ENCODE measurements around the gene SREBF2. TPM values are rescaled to one million over a fixed set of nuclear protein-coding genes. Genes with fewer than 3 reads are reported as not detected.

SREBF2 gene
- total and polyA plus RNA-seq, 9 of the 15 experiments (the other 6 are each of a cell fraction or from before 2014, with no cell fraction given), result 1.1 to 84.2 (median 26.9) TPM

DNA sequence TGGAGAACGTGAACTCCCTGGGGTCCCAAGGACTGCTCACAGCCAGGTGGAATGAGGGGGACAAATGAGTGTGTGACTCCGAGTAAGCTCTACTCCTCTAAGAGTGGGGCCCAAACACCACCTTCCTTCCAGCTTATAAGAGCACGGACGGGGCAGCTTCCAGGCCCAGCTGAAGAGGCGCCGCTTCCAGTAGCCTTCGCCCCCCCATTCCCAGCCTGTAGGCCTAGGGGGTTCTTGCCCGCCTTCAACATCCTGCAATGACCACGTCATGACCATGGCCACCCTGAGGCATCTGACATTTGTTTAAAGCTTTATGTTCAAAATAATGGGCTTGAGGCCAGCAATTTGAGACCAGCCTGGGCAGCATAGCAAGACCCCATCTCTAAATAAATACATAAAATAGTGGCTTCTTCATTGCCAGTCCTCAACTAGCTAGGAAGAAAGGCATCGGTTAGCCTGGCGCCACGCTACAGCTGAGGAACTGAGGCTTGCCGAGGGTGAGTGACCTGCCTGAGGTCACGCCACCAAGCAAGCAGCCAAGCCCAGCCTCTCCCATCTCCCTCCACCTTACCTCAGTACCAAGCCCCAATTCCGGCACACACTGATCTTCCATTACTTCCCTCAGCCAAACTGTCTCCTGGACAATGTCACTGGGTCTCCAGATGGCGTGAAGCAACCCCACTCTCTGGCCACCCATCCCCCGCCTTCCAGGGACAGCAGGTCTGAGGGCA lies 101.5 kb downstream of the SREBF2 start:
- 0 out of 3 replicates have a peak, but pooled peaks cover 3% of the 10 kb centered on the region for H3K79me2 ChIP-seq (ENCODE audit: control insufficient read depth, insufficient read depth, low read length)
- no peak overlapping the region for H3K27ac ChIP-seq (ENCODE audit: extremely low read depth, low read depth, low read length)
- no peaks in the 10 kb centered on the region for H3K9me3 ChIP-seq (replicated peaks; ENCODE audit: control insufficient read depth, insufficient read depth, low read depth, low read length)
- peaks cover 2 to 48% of the 10 kb centered on the region in 2 experiments; a peak in 4 of 5 replicates for H3K4me1 ChIP-seq (replicated peaks in 1 of 2; ENCODE audit: control insufficient read depth in 2 of 2, insufficient read depth in 2 of 2, low read length in 2 of 2)
- no TSS peak for BruUV-seq (replicated peaks)
- TF ChIP-seq VEZF1 (CRISPR knock-in tag; IDR thresholded peaks at IDR 0.05), result no peak
- peak; percentile 90 for TF ChIP-seq ZNF121 (CRISPR knock-in tag; conservative IDR thresholded peaks at IDR 0.05)
- no peak for FAIRE-seq
- no peak for DNase-seq (ENCODE audit: extremely low read depth in 1 of 4, low spot score in 3 of 4)
- no peak overlapping the region for H2AFZ ChIP-seq (ENCODE audit: low read depth, low read length)
- in situ Hi-C loops (cut with MboI), result no loop called here
- no peak for ATAC-seq
- peaks cover 29% of the 10 kb centered on the region; the same call in 2 of the 3 replicates for H3K36me3 ChIP-seq (ENCODE audit: control insufficient read depth, insufficient read depth, low read length)
- ChIA-PET CTCF (ENCODE audit: low intra/inter-chr PET ratio) (no interaction called here), POLR2A (interaction anchor here (0.6 to 1.5 kb wide), 3 partner anchors 9 to 318 kb away, joined by 3 to 5 read pairs (median 3); no protein-coding TSS in a partner anchor)
- WGBS (ENCODE audit: insufficient coverage, low coverage, missing lambda C conversion rate), result 86% methylated on average over 7 of the region's 17 CpGs
- H3K9ac ChIP-seq (ENCODE audit: insufficient read depth in 1 of 2, low read depth in 2 of 2, low read length in 2 of 2), result no peak overlapping the region
- no peaks in the 10 kb centered on the region for H3K27me3 ChIP-seq (ENCODE audit: control insufficient read depth in 2 of 2, insufficient read depth in 2 of 2, low read length in 2 of 2)
- peaks cover 3% of the 10 kb centered on the region for H3K9me1 ChIP-seq (ENCODE audit: control insufficient read depth, insufficient read depth, low read length)
- H3K4me3 ChIP-seq, result no peak overlapping the region
- H3K4me2 ChIP-seq (ENCODE audit: insufficient read depth, low read length), result no peak overlapping the region
- no peaks in the 10 kb centered on the region for H4K20me1 ChIP-seq (replicated peaks; ENCODE audit: control insufficient read depth, insufficient read depth, low read length)
- intact Hi-C loops (cut with micrococcal nuclease), result no loop called here

GRCh38 chr22:41935015-41935351 lies 102.1 kb downstream of the SREBF2 start:
- no peaks in the 10 kb centered on the region for H4K20me1 ChIP-seq (replicated peaks; ENCODE audit: control insufficient read depth, insufficient read depth, low read length)
- ChIA-PET CTCF (ENCODE audit: low intra/inter-chr PET ratio) (interaction anchor here (0.6 kb wide), 1 partner anchor 174 kb away, joined by 4 read pairs; no protein-coding TSS in a partner anchor), POLR2A (interaction anchor here (0.6 to 1.5 kb wide), 3 partner anchors 10 to 318 kb away, joined by 3 to 5 read pairs (median 3); no protein-coding TSS in a partner anchor)
- DNase-seq (ENCODE audit: extremely low read depth in 1 of 4, low spot score in 3 of 4), result no peak
- no peaks in the 10 kb centered on the region for H3K27me3 ChIP-seq (ENCODE audit: control insufficient read depth in 2 of 2, insufficient read depth in 2 of 2, low read length in 2 of 2)
- H2AFZ ChIP-seq (ENCODE audit: low read depth, low read length), result no peak overlapping the region
- no peak for ATAC-seq
- FAIRE-seq, result no peak
- H3K9me3 ChIP-seq (replicated peaks; ENCODE audit: control insufficient read depth, insufficient read depth, low read depth, low read length), result no peaks in the 10 kb centered on the region
- intact Hi-C loops (cut with micrococcal nuclease), result no loop called here
- H3K4me1 ChIP-seq (replicated peaks in 1 of 2; ENCODE audit: control insufficient read depth in 2 of 2, insufficient read depth in 2 of 2, low read length in 2 of 2), result peaks cover 2 to 47% of the 10 kb centered on the region in 2 experiments; a peak in 4 of 5 replicates
- no peak overlapping the region for H3K9ac ChIP-seq (ENCODE audit: insufficient read depth in 1 of 2, low read depth in 2 of 2, low read length in 2 of 2)
- no peak overlapping the region for H3K4me3 ChIP-seq
- TF ChIP-seq ZNF174 (CRISPR knock-in tag; IDR thresholded peaks at IDR 0.05) (no peak), POLR2G (IDR thresholded peaks at IDR 0.05; ENCODE audit: low read depth, low read length) (peak; percentile 12; the same call in 1 of the 2 replicates)
- in situ Hi-C loops (cut with MboI), result no loop called here
- no peak overlapping the region for H3K27ac ChIP-seq (ENCODE audit: extremely low read depth, low read depth, low read length)
- H3K36me3 ChIP-seq (ENCODE audit: control insufficient read depth, insufficient read depth, low read length), result peaks cover 30% of the 10 kb centered on the region; the same call in 2 of the 3 replicates
- peaks cover 3% of the 10 kb centered on the region for H3K9me1 ChIP-seq (ENCODE audit: control insufficient read depth, insufficient read depth, low read length)
- BruUV-seq (replicated peaks), result no TSS peak
- H3K79me2 ChIP-seq (ENCODE audit: control insufficient read depth, insufficient read depth, low read length), result 0 out of 3 replicates have a peak, but pooled peaks cover 3% of the 10 kb centered on the region
- WGBS (ENCODE audit: insufficient coverage, low coverage, missing lambda C conversion rate), result 100% methylated on average over 1 of the region's 4 CpGs
- H3K4me2 ChIP-seq (ENCODE audit: insufficient read depth, low read length), result no peak overlapping the region
